Subcutaneous abdominal adipose tissue (tissue), 5 donors: Measurements from ENCODE around the gene STX8.

ENCODE experiments used
- H3K27ac ChIP-seq: one replicate; pipeline ENCODE4 v1.7.0; 2013; ENCODE audit warnings: low read depth, mild to moderate bottlenecking, inconsistent platforms, low read length, moderate library complexity
- H3K27me3 ChIP-seq, 5 donors: one replicate each; pipeline ENCODE4 v1.7.0; 2013; ENCODE audit warnings: low read length in 5 of 5, inconsistent platforms in 1 of 5; ENCODE audit not compliant: control insufficient read depth in 5 of 5, insufficient read depth in 4 of 5
- H3K36me3 ChIP-seq, 5 donors: one replicate each; pipeline ENCODE4 v1.7.0; 2013; ENCODE audit warnings: low read length in 5 of 5; ENCODE audit not compliant: control insufficient read depth in 5 of 5, insufficient read depth in 5 of 5
- H3K4me1 ChIP-seq, 5 donors: one replicate each; pipeline ENCODE4 v1.7.0; 2013; ENCODE audit warnings: low read length in 5 of 5, mild to moderate bottlenecking in 3 of 5, moderate library complexity in 1 of 5; ENCODE audit not compliant: control insufficient read depth in 5 of 5, insufficient read depth in 5 of 5
- H3K4me3 ChIP-seq, 5 donors: one replicate each; pipeline ENCODE4 v1.7.0; 2013; ENCODE audit warnings: low read length in 5 of 5, low read depth in 1 of 5
- H3K9ac ChIP-seq, 5 donors: one replicate each; pipeline ENCODE4 v1.7.0; 2013; ENCODE audit warnings: low read length in 5 of 5, mild to moderate bottlenecking in 4 of 5, moderate library complexity in 3 of 5
- H3K9me3 ChIP-seq, 5 donors: one replicate each; pipeline ENCODE4 v1.7.0; 2013; ENCODE audit warnings: low read length in 5 of 5; ENCODE audit not compliant: control insufficient read depth in 5 of 5
- donor health status: healthy.
- donor health status: healthy.
- donor health status: healthy.
- donor health status: healthy.
- donor health status: healthy.

The STX8 gene

GRCh38 chr17:9536061-9536460, 39.6 kb downstream of the STX8 start:
- Histone ChIP-seq H3K36me3 (peaks cover 6 to 15% (median 10%) of the 10 kb centered on the region in 5 donors), H3K27me3 (no peaks in the 10 kb centered on the region), H3K27ac (no peak overlapping the region), H3K4me1 (no peaks in the 10 kb centered on the region), H3K9me3 (no peaks in the 10 kb centered on the region), H3K9ac (no peak overlapping the region), H3K4me3 (no peak overlapping the region)

GRCh38 chr17:9533441-9533840, 42.2 kb downstream of the STX8 start:
- Histone ChIP-seq H3K4me1 (no peaks in the 10 kb centered on the region), H3K9ac (no peak overlapping the region), H3K4me3 (no peak overlapping the region), H3K36me3 (peaks cover 0 to 7% (median 4%) of the 10 kb centered on the region in 5 donors), H3K27me3 (no peaks in the 10 kb centered on the region), H3K9me3 (no peaks in the 10 kb centered on the region), H3K27ac (no peak overlapping the region)

GRCh38 chr17:9532715-9533114, 42.9 kb downstream of the STX8 start:
- no peaks in the 10 kb centered on the region for H3K9me3 ChIP-seq
- no peak overlapping the region for H3K9ac ChIP-seq
- no peak overlapping the region for H3K27ac ChIP-seq
- H3K4me1 ChIP-seq = no peaks in the 10 kb centered on the region
- peaks cover 0 to 7% (median 4%) of the 10 kb centered on the region in 5 donors for H3K36me3 ChIP-seq
- H3K4me3 ChIP-seq = no peak overlapping the region
- H3K27me3 ChIP-seq = no peaks in the 10 kb centered on the region

GRCh38 chr17:9531034-9531433, 44.6 kb downstream of the STX8 start:
- Histone ChIP-seq H3K4me3 (no peak overlapping the region), H3K27me3 (no peaks in the 10 kb centered on the region), H3K9me3 (no peaks in the 10 kb centered on the region), H3K27ac (no peak overlapping the region), H3K36me3 (peaks cover 0 to 4% (median 0%) of the 10 kb centered on the region in 5 donors), H3K9ac (no peak overlapping the region), H3K4me1 (no peaks in the 10 kb centered on the region)

- no peak overlapping the region for H3K27ac ChIP-seq
- H3K27me3 ChIP-seq = no peaks in the 10 kb centered on the region
- H3K4me1 ChIP-seq = no peaks in the 10 kb centered on the region
- H3K9ac ChIP-seq = no peak overlapping the region
- H3K9me3 ChIP-seq = no peaks in the 10 kb centered on the region
- H3K4me3 ChIP-seq = no peak overlapping the region
- peaks cover 0 to 4% (median 0%) of the 10 kb centered on the region in 5 donors for H3K36me3 ChIP-seq
Observed at GRCh38 chr17:9529033-9529700, 46.5 kb downstream of the STX8 start.

GRCh38 chr17:9527788-9528187, 47.8 kb downstream of the STX8 start:
- H3K4me1 ChIP-seq = no peaks in the 10 kb centered on the region
- no peaks in the 10 kb centered on the region for H3K27me3 ChIP-seq
- H3K4me3 ChIP-seq = no peak overlapping the region
- peaks cover 0 to 4% (median 0%) of the 10 kb centered on the region in 5 donors for H3K36me3 ChIP-seq
- H3K9me3 ChIP-seq = no peaks in the 10 kb centered on the region
- no peak overlapping the region for H3K9ac ChIP-seq
- no peak overlapping the region for H3K27ac ChIP-seq

GRCh38 chr17:9522074-9522473, 53.5 kb downstream of the STX8 start:
- no peak overlapping the region for H3K27ac ChIP-seq
- H3K4me1 ChIP-seq = peaks cover 0 to 22% (median 11%) of the 10 kb centered on the region in 5 donors
- no peaks in the 10 kb centered on the region for H3K27me3 ChIP-seq
- H3K4me3 ChIP-seq = no peak overlapping the region
- no peaks in the 10 kb centered on the region for H3K36me3 ChIP-seq
- H3K9ac ChIP-seq = no peak overlapping the region
- H3K9me3 ChIP-seq = no peaks in the 10 kb centered on the region

GRCh38 chr17:9521062-9521461, 54.6 kb downstream of the STX8 start:
- H3K9ac ChIP-seq = peak overlapping the region in 1 of 5 donors; percentile 18
- peaks cover 0 to 22% (median 11%) of the 10 kb centered on the region in 5 donors for H3K4me1 ChIP-seq
- no peaks in the 10 kb centered on the region for H3K36me3 ChIP-seq
- no peak overlapping the region for H3K4me3 ChIP-seq
- peak overlapping the region; percentile 4 for H3K27ac ChIP-seq
- H3K9me3 ChIP-seq = no peaks in the 10 kb centered on the region
- no peaks in the 10 kb centered on the region for H3K27me3 ChIP-seq

GRCh38 chr17:9520649-9521048, 55.0 kb downstream of the STX8 start:
- Histone ChIP-seq H3K36me3 (no peaks in the 10 kb centered on the region), H3K9ac (peak overlapping the region in 1 of 5 donors; percentile 18), H3K4me3 (no peak overlapping the region), H3K9me3 (no peaks in the 10 kb centered on the region), H3K27ac (peak overlapping the region; percentile 4), H3K27me3 (no peaks in the 10 kb centered on the region), H3K4me1 (peaks cover 0 to 22% (median 11%) of the 10 kb centered on the region in 5 donors)

- Histone ChIP-seq H3K4me3 (no peak overlapping the region), H3K9ac (no peak overlapping the region), H3K9me3 (no peaks in the 10 kb centered on the region), H3K27ac (no peak overlapping the region), H3K36me3 (no peaks in the 10 kb centered on the region), H3K27me3 (no peaks in the 10 kb centered on the region), H3K4me1 (peaks cover 0 to 22% (median 11%) of the 10 kb centered on the region in 5 donors)
Observed at GRCh38 chr17:9519583-9520272, 55.9 kb downstream of the STX8 start.
